ENCODE results near the gene HNRNPA2B1.

GRCh38 chr7:26166684-26167266, 33.8 kb downstream of the HNRNPA2B1 start:
- no peak for TF ChIP-seq CTCF (IDR thresholded peaks at IDR 0.05; ENCODE audit: low read depth, low read length)
- TF ChIP-seq EZH2phosphoT487 (IDR thresholded peaks at IDR 0.05; ENCODE audit: low read depth): no peak
